Endothelial cell of umbilical vein (primary cell): ENCODE measurements around the gene HIVEP3. TPM values are rescaled to one million over a fixed set of nuclear protein-coding genes. Genes with fewer than 3 reads are reported as not detected.

Experiments used
- BruUV-seq: library from RNA; stranded (reverse); fragments of 400-500 nt; replicated peaks from 2 replicates; lab custom pipeline; 2021; lab: Mats Ljungman, UMichigan
- CTCF ChIA-PET: fragments of 300-600, 350-600 bp; sonication (Branson Sonifier 250); formaldehyde crosslinking; loops from one replicate; lab custom pipeline; 2021; ENCODE audit warnings: antibody characterized with exemption, inconsistent platforms; lab: Charles Lee
- POLR2A ChIA-PET: fragments of 300-600, 350-600 bp; sonication (Branson Sonifier 250); formaldehyde crosslinking; loops from one replicate; lab custom pipeline; 2021; ENCODE audit warnings: antibody characterized with exemption, inconsistent platforms; lab: Charles Lee
- DNase-seq: peaks from one replicate; pipeline ENCODE4 v3.0.0-alpha.2; 2011; ENCODE audit warnings: low read depth, low spot score
- FAIRE-seq: peaks from 2 replicates; lab custom pipeline; 2011; peaks lifted over from hg19 to GRCh38; lab: Jason Lieb, UNC
- H2AFZ ChIP-seq: 2 replicates; pipeline ENCODE4 v1.6.0; 2012; ENCODE audit warnings: low read depth, low read length, control low read depth, inconsistent platforms
- H3K27ac ChIP-seq: 2 replicates; pipeline ENCODE4 v1.5.1; 2011; ENCODE audit warnings: low read depth, mild to moderate bottlenecking, control low read depth, low read length, moderate library complexity; ENCODE audit not compliant: insufficient read depth
- H3K27me3 ChIP-seq, 2 experiments: 2 replicates each; pipeline versions ENCODE4 v1.6.0 to v1.6.1; 2011; ENCODE audit warnings: low read length in 2 of 2, mixed read lengths in 1 of 2; ENCODE audit not compliant: control insufficient read depth in 2 of 2, insufficient read depth in 2 of 2
- H3K36me3 ChIP-seq, 2 experiments: 2 replicates in 1 of 2; 3 replicates in 1 of 2; pipeline ENCODE4 v1.5.1; 2011; ENCODE audit warnings: low read length in 2 of 2, mild to moderate bottlenecking in 1 of 2, moderate library complexity in 1 of 2; ENCODE audit not compliant: control insufficient read depth in 2 of 2, insufficient read depth in 2 of 2; ENCODE audit errors: extremely low read depth in 1 of 2
- H3K4me1 ChIP-seq: 3 replicates; pipeline ENCODE4 v1.5.1; 2011; ENCODE audit warnings: mild to moderate bottlenecking, low read length; ENCODE audit not compliant: control insufficient read depth, insufficient read depth; ENCODE audit errors: extremely low read depth
- H3K4me2 ChIP-seq: 2 replicates; pipeline ENCODE4 v1.6.1; 2011; ENCODE audit warnings: low read length, control low read depth, mixed read lengths; ENCODE audit not compliant: insufficient read depth
- H3K4me3 ChIP-seq, 3 experiments: fragments of 200-600 bp in 1 of 3; sonication (generic), shearing (Covaris generic) in 1 of 3; replicated peaks in 1 of 3; 2 replicates each; pipeline ENCODE4 v1.5.1; 2011 to 2016; ENCODE audit warnings: control low read depth in 3 of 3, low read length in 3 of 3, mild to moderate bottlenecking in 2 of 3, inconsistent platforms in 1 of 3, low read depth in 1 of 3, moderate library complexity in 1 of 3; ENCODE audit not compliant: insufficient read depth in 1 of 3
- H3K79me2 ChIP-seq: 2 replicates; pipeline ENCODE4 v1.6.0; 2012; ENCODE audit warnings: low read length, inconsistent platforms; ENCODE audit not compliant: control insufficient read depth, insufficient read depth
- H3K9ac ChIP-seq: replicated peaks from 2 replicates; pipeline ENCODE3; 2011; ENCODE audit warnings: low read length, control low read depth; ENCODE audit not compliant: insufficient read depth; ENCODE audit errors: extremely low read depth
- H3K9me1 ChIP-seq: replicated peaks from 3 replicates; pipeline ENCODE4 v1.6.0; 2011; ENCODE audit warnings: mild to moderate bottlenecking, low read length; ENCODE audit not compliant: control insufficient read depth, insufficient read depth; ENCODE audit errors: extremely low read depth
- H3K9me3 ChIP-seq: replicated peaks from 2 replicates; pipeline ENCODE4 v1.5.1; 2012; ENCODE audit warnings: low read length, inconsistent platforms; ENCODE audit not compliant: control insufficient read depth, insufficient read depth
- H4K20me1 ChIP-seq: replicated peaks from 2 replicates; pipeline ENCODE3; 2011; ENCODE audit warnings: mild to moderate bottlenecking, low read length; ENCODE audit not compliant: control insufficient read depth, insufficient read depth; ENCODE audit errors: extremely low read depth
- EZH2 ChIP-seq: IDR thresholded peaks from 2 replicates; pipeline ENCODE4 v1.6.1; 2012; ENCODE audit warnings: borderline replicate concordance, low read depth, mild to moderate bottlenecking, moderate library complexity, low read length, inconsistent platforms; ENCODE audit not compliant: severe bottlenecking
- FOS ChIP-seq: IDR thresholded peaks from 2 replicates; pipeline ENCODE4 v1.6.1; 2011; ENCODE audit warnings: mild to moderate bottlenecking, low read length, moderate library complexity, borderline replicate concordance; ENCODE audit not compliant: insufficient read depth
- GATA2 ChIP-seq: IDR thresholded peaks from 2 replicates; pipeline ENCODE4 v1.7.0; 2011; ENCODE audit warnings: low read depth, mild to moderate bottlenecking, moderate library complexity, mixed read lengths, low read length; ENCODE audit not compliant: insufficient read length, insufficient read depth
- JUN ChIP-seq: IDR thresholded peaks from 2 replicates; pipeline ENCODE4 v1.6.1; 2011; ENCODE audit warnings: borderline replicate concordance, low read depth; ENCODE audit not compliant: insufficient read length, insufficient read depth
- MYC ChIP-seq: IDR thresholded peaks from one replicate; pipeline ENCODE4 v1.6.1; 2011; ENCODE audit warnings: mild to moderate bottlenecking, low read depth, low read length
- POLR2A ChIP-seq: IDR thresholded peaks from 2 replicates; pipeline ENCODE4 v1.6.1; 2012; ENCODE audit warnings: low read depth, mild to moderate bottlenecking, control low read depth, low read length
- POLR2AphosphoS5 ChIP-seq: IDR thresholded peaks from 2 replicates; pipeline ENCODE4 v1.6.1; 2012; ENCODE audit warnings: low read depth, mild to moderate bottlenecking, control low read depth, low read length, moderate library complexity; ENCODE audit not compliant: insufficient read depth
- dilution Hi-C: fragments of 300-500 bp; cut with MboI; formaldehyde crosslinking; loops from one replicate; pipeline ENCODE4 v1.15.0; 2019; ENCODE audit warnings: low sequenced_read_pairs; ENCODE audit not compliant: extremely low pct_ligation_motif_present
- intact Hi-C: fragments of 100-400 bp; cut with micrococcal nuclease; formaldehyde crosslinking; loops from one replicate; pipeline ENCODE4 v1.10.0; 2022
- polyA plus RNA-seq, 4 experiments: library from polyadenylated mRNA; depleted of rRNA in 3 of 4; stranded (reverse) in 3 of 4; unstranded in 1 of 4; fragments of >200 nt; gene quantifications; 2 replicates each; pipeline versions ENCODE4 v1.2.1 to v1.2.3, GENCODE V29; 2011 to 2012; ENCODE audit warnings: missing spikeins in 1 of 4
- total RNA-seq: library from RNA; stranded (reverse); gene quantifications from 2 replicates; pipeline ENCODE4 v1.2.3, GENCODE V29; 2021
- TF ChIP-seq, protein P1 (sequence below): IDR thresholded peaks from 2 replicates; pipeline ENCODE4 v1.6.1; 2011; ENCODE audit not compliant: insufficient read depth, insufficient read length
- TF ChIP-seq, protein P2 (sequence below), 2 donors: IDR thresholded peaks; 1 replicate in 1 of 2; 2 replicates in 1 of 2; pipeline ENCODE4 v1.5.1; 2011; ENCODE audit warnings: low read length in 2 of 2, mild to moderate bottlenecking in 2 of 2, moderate library complexity in 2 of 2, control low read depth in 1 of 2, inconsistent platforms in 1 of 2, low read depth in 1 of 2; ENCODE audit not compliant: insufficient read depth in 1 of 2; ENCODE audit errors: extremely low read depth in 1 of 2

HIVEP3 gene
- total and polyA plus RNA-seq, 2 donors (not counting 3 experiments of a cell fraction or from before 2014, with no cell fraction given) = 3.4 to 4.0 TPM

DNA sequence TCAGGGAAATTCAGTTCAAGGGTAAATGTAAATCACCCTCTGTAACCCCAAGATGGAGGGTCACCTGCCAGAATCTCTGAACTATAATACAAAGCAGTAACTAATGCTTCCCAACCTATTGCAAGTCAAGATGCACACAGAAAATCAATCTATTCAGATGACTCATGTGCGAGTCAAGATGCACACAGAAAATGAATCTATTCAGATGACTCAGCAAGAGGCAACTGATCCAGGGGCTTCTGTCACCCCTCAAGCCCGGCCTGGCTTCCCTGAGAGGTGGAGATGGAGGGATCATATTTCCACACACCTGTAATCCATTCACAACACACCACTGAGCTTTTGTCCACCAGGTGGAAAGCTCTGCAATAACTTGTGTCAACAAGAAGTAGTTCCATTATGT is 17.4 kb upstream of the HIVEP3 start:
- CTCF ChIA-PET = interaction anchor here (1.3 kb wide), 1 partner anchor 95 kb away, joined by 4 read pairs; no protein-coding TSS in a partner anchor
- H3K79me2 ChIP-seq = no peaks in the 10 kb centered on the region
- H3K9me3 ChIP-seq = no peaks in the 10 kb centered on the region
- no peak overlapping the region for H3K9ac ChIP-seq
- no peaks in the 10 kb centered on the region for H3K9me1 ChIP-seq
- H3K36me3 ChIP-seq = no peaks in the 10 kb centered on the region
- no peak overlapping the region for H2AFZ ChIP-seq
- DNase-seq (peak; percentile 15), FAIRE-seq (no peak)
- dilution Hi-C loops = no loop called here
- H3K4me2 ChIP-seq = no peak overlapping the region
- H3K27ac ChIP-seq = no peak overlapping the region
- H3K27me3 ChIP-seq = no peaks in the 10 kb centered on the region
- no TSS peak for BruUV-seq
- H4K20me1 ChIP-seq = no peaks in the 10 kb centered on the region
- intact Hi-C loops = no loop called here
- H3K4me3 ChIP-seq = no peak overlapping the region
- peaks cover 5% of the 10 kb centered on the region for H3K4me1 ChIP-seq
- POLR2A ChIA-PET = no interaction called here
- TF ChIP-seq FOS = peak; percentile 91
- TF ChIP-seq JUN = peak; percentile 45
- TF ChIP-seq POLR2A = no peak

DNA sequence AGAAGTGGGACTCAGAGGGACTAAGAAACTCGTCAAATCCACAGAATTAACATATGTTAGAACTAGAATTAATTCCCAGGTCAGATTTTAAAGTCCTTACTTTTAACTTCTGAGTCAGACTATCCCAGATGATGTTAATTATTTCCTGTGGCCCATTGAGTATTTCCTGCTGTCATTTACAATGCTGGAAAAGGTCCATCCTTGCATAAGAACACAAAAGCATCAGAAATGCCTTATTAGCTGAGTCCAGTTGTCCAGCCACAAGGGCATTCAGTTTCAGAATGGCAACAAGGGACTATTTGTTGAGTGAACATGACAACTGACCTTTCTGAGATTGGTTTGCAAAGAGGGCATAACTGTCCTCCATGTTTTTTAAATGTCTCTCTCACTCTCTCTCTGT is 16.5 kb upstream of the HIVEP3 start:
- Histone ChIP-seq H3K27me3 (no peaks in the 10 kb centered on the region), H3K9me3 (no peaks in the 10 kb centered on the region), H3K9ac (no peak overlapping the region), H3K79me2 (no peaks in the 10 kb centered on the region), H3K9me1 (no peaks in the 10 kb centered on the region), H3K4me3 (no peak overlapping the region), H3K4me2 (no peak overlapping the region), H2AFZ (no peak overlapping the region), H3K27ac (no peak overlapping the region), H4K20me1 (no peaks in the 10 kb centered on the region), H3K36me3 (no peaks in the 10 kb centered on the region), H3K4me1 (peaks cover 5% of the 10 kb centered on the region)
- BruUV-seq = no TSS peak
- ChIA-PET POLR2A (no interaction called here), CTCF (interaction anchor here (1.3 to 2.0 kb wide), 2 partner anchors 17 to 94 kb away, joined by 4 to 7 read pairs; partner anchors contain the start of gene HIVEP3)
- DNase-seq = peak; percentile 9
- FAIRE-seq = no peak
- intact Hi-C loops = no loop called here
- TF ChIP-seq MYC = no peak
- TF ChIP-seq, protein P1, sequence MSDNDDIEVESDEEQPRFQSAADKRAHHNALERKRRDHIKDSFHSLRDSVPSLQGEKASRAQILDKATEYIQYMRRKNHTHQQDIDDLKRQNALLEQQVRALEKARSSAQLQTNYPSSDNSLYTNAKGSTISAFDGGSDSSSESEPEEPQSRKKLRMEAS = no peak
- TF ChIP-seq, protein P2, sequence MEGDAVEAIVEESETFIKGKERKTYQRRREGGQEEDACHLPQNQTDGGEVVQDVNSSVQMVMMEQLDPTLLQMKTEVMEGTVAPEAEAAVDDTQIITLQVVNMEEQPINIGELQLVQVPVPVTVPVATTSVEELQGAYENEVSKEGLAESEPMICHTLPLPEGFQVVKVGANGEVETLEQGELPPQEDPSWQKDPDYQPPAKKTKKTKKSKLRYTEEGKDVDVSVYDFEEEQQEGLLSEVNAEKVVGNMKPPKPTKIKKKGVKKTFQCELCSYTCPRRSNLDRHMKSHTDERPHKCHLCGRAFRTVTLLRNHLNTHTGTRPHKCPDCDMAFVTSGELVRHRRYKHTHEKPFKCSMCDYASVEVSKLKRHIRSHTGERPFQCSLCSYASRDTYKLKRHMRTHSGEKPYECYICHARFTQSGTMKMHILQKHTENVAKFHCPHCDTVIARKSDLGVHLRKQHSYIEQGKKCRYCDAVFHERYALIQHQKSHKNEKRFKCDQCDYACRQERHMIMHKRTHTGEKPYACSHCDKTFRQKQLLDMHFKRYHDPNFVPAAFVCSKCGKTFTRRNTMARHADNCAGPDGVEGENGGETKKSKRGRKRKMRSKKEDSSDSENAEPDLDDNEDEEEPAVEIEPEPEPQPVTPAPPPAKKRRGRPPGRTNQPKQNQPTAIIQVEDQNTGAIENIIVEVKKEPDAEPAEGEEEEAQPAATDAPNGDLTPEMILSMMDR (IDR thresholded peaks at IDR 0.05; ENCODE audit: extremely low read depth in 1 of 2, insufficient read depth in 1 of 2, low read depth in 1 of 2, low read length in 2 of 2) = no peak
- no peak for TF ChIP-seq EZH2
- no peak for TF ChIP-seq GATA2
- TF ChIP-seq JUN = no peak
- TF ChIP-seq POLR2A = no peak
- no peak for TF ChIP-seq FOS
- TF ChIP-seq POLR2AphosphoS5 = no peak
- dilution Hi-C loops = no loop called here
